Measurements from ENCODE around the gene COASY. TPM values are rescaled to one million over a fixed set of nuclear protein-coding genes. Genes with fewer than 3 reads are reported as not detected.
A peak's percentile ranks its signal among the peaks of the same experiment; 100 is the strongest.

The COASY gene
- total and polyA plus RNA-seq, 11 donors = 24.3 to 59.1 (median 34.4) TPM

- peak; percentile 65 to 82 (median 70) for ATAC-seq
- peaks cover 0 to 69% (median 61%) of the 10 kb centered on the region in 9 donors for H3K36me3 ChIP-seq
- DNase-seq = peak; percentile 65 to 76 (median 68)
- 0 to 2% (median 1%) methylated on average over 20 of the region's 20 CpGs for WGBS, 4 donors
- intact Hi-C loops (cut with DNase I) = loop anchor here in 8 of 10 donors (1.0 to 10.0 kb wide), 7 partner anchors 30 to 359 kb away; partner anchors contain the start of genes RAMP2 (in 3 of the 8), PLEKHH3 (in 2 of the 8), RETREG3 (in 1 of the 8) and TUBG1 (in 1 of the 8)
- H3K4me3 ChIP-seq = peak overlapping the region; percentile 49 to 96 (median 66)
- no peaks in the 10 kb centered on the region for H3K9me3 ChIP-seq
- peak overlapping the region; percentile 83 to 99 (median 90) for H3K27ac ChIP-seq
- TF ChIP-seq CTCF (IDR thresholded peaks at IDR 0.05) (peak; percentile 46 to 78 (median 71)), POLR2A (IDR thresholded peaks at IDR 0.05) (no peak)
- H3K4me1 ChIP-seq = peaks cover 0 to 32% (median 14%) of the 10 kb centered on the region in 12 donors
- H3K27me3 ChIP-seq = no peaks in the 10 kb centered on the region
These were observed 16.4 kb downstream of the COASY start for GRCh38 chr17:42578282-42578869.

GRCh38 chr17:42579794-42580551, 18.0 kb downstream of the COASY start:
- H3K27ac ChIP-seq = no peak overlapping the region
- peaks cover 0 to 69% (median 63%) of the 10 kb centered on the region in 9 donors for H3K36me3 ChIP-seq
- intact Hi-C loops (cut with DNase I) = loop anchor here (2.0 to 10.0 kb wide), 10 partner anchors 29 to 415 kb away; partner anchors contain the start of genes RAMP2 (in 5 of the 10), PLEKHH3 (in 2 of the 10), CCR10 (in 1 of the 10) and CNTNAP1 (in 1 of the 10)
- no peaks in the 10 kb centered on the region for H3K27me3 ChIP-seq
- ATAC-seq = no peak
- H3K4me3 ChIP-seq = no peak overlapping the region
- peak in 1 of 5 donors; percentile 26 for DNase-seq
- 51 to 52% (median 52%) methylated on average over 2 of the region's 2 CpGs for WGBS, 4 donors
- no peaks in the 10 kb centered on the region for H3K9me3 ChIP-seq
- H3K4me1 ChIP-seq = peaks cover 0 to 37% (median 14%) of the 10 kb centered on the region in 12 donors
- TF ChIP-seq POLR2A (IDR thresholded peaks at IDR 0.05) = no peak
- TF ChIP-seq CTCF (IDR thresholded peaks at IDR 0.05) = no peak

- peak in 1 of 5 donors; percentile 39 for DNase-seq
- peaks cover 0 to 81% (median 70%) of the 10 kb centered on the region in 9 donors for H3K36me3 ChIP-seq
- H3K9me3 ChIP-seq = no peaks in the 10 kb centered on the region
- H3K4me3 ChIP-seq = no peak overlapping the region
- TF ChIP-seq POLR2A (IDR thresholded peaks at IDR 0.05) (no peak), CTCF (IDR thresholded peaks at IDR 0.05) (no peak)
- WGBS, 4 donors = 75 to 93% (median 90%) methylated on average over 3 to 10 of the region's 10 CpGs
- H3K4me1 ChIP-seq = peaks cover 0 to 44% (median 16%) of the 10 kb centered on the region in 12 donors
- intact Hi-C loops (cut with DNase I) = loop anchor here in 5 of 10 donors (5.0 to 10.0 kb wide), 6 partner anchors 103 to 413 kb away; partner anchors contain the start of genes RAMP2 (in 2 of the 5), CCR10 (in 1 of the 5), CNTNAP1 (in 1 of the 5) and RPL27 (in 1 of the 5)
- H3K27ac ChIP-seq = no peak overlapping the region
- no peak for ATAC-seq
- no peaks in the 10 kb centered on the region for H3K27me3 ChIP-seq
These were observed 19.9 kb downstream of the COASY start for GRCh38 chr17:42581744-42582270.
